ENCODE data around the gene ZNF335. TPM values are rescaled to one million over a fixed set of nuclear protein-coding genes. Genes with fewer than 3 reads are reported as not detected.
"Not testable (repeated sequence)": the region's sequence is repeated elsewhere in the genome, so short reads cannot be mapped to it uniquely, and the experiment has no call there.

ZNF335 gene
- total RNA-seq, 1 donor from 2014 or later = 31.6 TPM

DNA sequence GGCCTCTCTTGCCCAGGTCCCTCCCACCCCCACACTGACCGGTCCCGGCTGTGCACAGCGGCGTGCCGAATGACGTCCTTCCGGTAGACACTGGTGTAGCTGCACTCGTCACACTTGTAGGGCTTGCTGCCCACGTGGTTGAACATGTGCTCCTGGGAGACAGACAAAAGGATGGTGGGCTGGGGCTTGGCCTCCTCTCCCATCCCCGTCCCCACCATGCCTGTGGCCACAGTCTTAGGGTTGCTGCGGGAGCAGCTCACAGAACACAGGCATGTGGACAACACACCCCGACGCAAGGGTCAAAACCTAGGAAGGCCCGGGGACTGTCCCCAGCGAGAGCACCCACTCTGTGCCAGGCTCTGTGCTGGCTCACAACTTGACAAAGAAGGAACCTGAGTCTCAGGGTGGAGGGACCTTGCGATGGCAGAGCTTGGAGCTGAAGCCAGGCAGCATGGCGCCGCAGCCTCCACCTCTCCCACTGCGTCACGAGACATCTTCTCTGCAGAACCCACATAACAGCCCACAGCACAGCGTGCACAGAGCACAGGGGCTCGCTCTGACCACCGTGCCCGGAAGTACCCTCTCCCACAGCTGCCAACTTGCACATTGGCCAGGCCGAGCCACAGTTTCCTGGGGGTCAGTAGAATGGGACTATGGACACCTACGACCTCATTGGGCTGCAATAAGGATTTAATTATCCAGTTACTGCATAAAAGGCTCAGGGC lies 9.8 kb downstream of the ZNF335 start:
- peak in 1 of 2 experiments; percentile 11 for DNase-seq (ENCODE audit: low spot score in 2 of 2, unreplicated experiment in 2 of 2)
- Mint-ChIP-seq H3K36me3 (peaks cover 32% of the 10 kb centered on the region), H3K4me3 (no peak overlapping the region), H3K4me1 (no peaks in the 10 kb centered on the region), H3K27me3 (ENCODE audit: low read depth) (no peaks in the 10 kb centered on the region), H3K27ac (no peak overlapping the region), H3K9me3 (peaks cover 4% of the 10 kb centered on the region)
- TF ChIP-seq, protein P1, sequence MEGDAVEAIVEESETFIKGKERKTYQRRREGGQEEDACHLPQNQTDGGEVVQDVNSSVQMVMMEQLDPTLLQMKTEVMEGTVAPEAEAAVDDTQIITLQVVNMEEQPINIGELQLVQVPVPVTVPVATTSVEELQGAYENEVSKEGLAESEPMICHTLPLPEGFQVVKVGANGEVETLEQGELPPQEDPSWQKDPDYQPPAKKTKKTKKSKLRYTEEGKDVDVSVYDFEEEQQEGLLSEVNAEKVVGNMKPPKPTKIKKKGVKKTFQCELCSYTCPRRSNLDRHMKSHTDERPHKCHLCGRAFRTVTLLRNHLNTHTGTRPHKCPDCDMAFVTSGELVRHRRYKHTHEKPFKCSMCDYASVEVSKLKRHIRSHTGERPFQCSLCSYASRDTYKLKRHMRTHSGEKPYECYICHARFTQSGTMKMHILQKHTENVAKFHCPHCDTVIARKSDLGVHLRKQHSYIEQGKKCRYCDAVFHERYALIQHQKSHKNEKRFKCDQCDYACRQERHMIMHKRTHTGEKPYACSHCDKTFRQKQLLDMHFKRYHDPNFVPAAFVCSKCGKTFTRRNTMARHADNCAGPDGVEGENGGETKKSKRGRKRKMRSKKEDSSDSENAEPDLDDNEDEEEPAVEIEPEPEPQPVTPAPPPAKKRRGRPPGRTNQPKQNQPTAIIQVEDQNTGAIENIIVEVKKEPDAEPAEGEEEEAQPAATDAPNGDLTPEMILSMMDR (IDR thresholded peaks at IDR 0.05; ENCODE audit: unreplicated experiment) = no peak

DNA sequence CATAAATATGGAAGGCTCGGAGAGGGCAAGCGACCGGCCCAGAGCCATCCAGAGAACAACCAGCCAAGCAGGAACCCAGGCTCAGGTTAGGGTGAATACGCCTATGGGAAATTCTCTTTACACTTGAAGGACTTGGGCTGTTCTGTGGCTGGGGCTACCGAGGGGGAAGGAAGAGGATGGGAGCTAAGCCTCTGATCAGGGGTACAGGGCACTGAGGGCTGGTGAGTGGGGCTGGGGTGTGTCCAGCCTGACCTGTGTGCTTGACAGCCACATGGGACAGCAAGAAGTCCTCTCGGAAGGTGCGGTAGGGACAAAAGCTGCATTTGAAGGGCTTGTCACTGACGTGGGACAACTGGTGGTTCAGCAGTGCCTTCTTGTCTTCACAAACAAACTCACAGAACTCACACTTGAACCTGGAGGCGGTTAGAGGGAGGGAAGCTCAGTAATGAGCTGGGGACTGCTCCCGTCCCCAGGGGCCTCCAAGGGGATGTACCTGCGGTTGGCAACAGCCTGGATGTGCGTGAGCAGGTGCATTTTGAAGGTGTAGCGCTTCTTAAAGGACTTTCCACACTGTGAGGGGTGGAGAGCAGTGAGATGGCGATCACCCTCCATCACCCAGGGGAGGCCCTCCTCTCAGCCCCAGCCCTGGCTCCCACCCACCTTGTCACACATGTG lies 11.9 kb downstream of the ZNF335 start:
- Mint-ChIP-seq H3K4me3 (no peak overlapping the region), H3K27me3 (ENCODE audit: low read depth) (no peaks in the 10 kb centered on the region), H3K36me3 (peaks cover 35% of the 10 kb centered on the region), H3K9me3 (peaks cover 4% of the 10 kb centered on the region), H3K27ac (no peak overlapping the region), H3K4me1 (no peaks in the 10 kb centered on the region)
- TF ChIP-seq, protein P1 (IDR thresholded peaks at IDR 0.05; ENCODE audit: unreplicated experiment) = no peak
- DNase-seq (ENCODE audit: low spot score in 2 of 2, unreplicated experiment in 2 of 2) = no peak

DNA sequence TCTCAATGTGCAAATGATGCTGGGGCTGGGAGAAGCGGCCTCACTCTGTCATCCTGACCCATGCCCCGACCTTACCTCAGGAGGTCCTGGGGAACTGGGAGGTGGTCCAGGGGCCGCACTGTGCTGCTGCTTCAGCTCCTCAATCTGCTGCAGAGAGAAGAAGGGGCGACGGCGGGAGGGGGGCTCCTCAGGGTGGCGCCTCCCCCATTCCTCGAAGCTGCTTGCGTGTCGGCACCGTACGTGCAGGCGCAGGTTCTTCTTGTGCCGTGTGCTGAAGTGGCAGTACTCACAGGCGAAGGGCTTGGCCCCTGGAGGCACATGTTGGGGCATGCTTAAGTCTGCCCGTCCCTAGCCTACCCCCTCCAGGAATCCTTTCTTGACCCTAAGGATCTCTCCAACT lies 12.9 kb downstream of the ZNF335 start:
- DNase-seq (ENCODE audit: low spot score in 2 of 2, unreplicated experiment in 2 of 2) = no peak
- TF ChIP-seq, protein P1 (IDR thresholded peaks at IDR 0.05; ENCODE audit: unreplicated experiment) = no peak

DNA sequence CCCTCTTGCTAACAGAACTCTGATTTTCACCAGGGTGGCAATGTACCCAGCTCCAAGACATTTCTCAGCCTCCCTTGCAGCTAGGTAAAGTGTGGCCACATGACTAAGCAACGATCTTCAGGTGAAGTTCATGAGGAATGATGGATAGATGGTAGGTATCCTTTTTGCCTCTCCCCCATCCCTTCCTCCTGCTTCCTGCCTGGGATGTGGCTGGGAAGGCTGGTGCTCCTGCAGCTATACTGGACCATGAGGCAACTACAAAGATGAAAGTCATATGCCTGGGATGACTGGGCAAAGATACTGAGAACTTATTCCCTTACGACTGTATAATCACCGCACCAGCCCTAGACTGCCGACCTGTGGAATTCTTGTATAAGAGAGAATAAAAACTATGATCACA lies 13.4 kb downstream of the ZNF335 start:
- Mint-ChIP-seq H3K4me1 (no peaks in the 10 kb centered on the region), H3K4me3 (no peak overlapping the region), H3K27me3 (ENCODE audit: low read depth) (no peaks in the 10 kb centered on the region), H3K9me3 (peaks cover 4% of the 10 kb centered on the region), H3K27ac (no peak overlapping the region), H3K36me3 (peaks cover 33% of the 10 kb centered on the region)
- no peak for DNase-seq (ENCODE audit: low spot score in 2 of 2, unreplicated experiment in 2 of 2)
- TF ChIP-seq, protein P1 (IDR thresholded peaks at IDR 0.05; ENCODE audit: unreplicated experiment) = no peak

More for the DNA sequence above, 12.9 kb downstream of the ZNF335 start:
- Mint-ChIP-seq H3K9me3 (peaks cover 4% of the 10 kb centered on the region), H3K27ac (no peak overlapping the region), H3K36me3 (peaks cover 33% of the 10 kb centered on the region), H3K4me3 (no peak overlapping the region), H3K4me1 (no peaks in the 10 kb centered on the region), H3K27me3 (ENCODE audit: low read depth) (no peaks in the 10 kb centered on the region)

DNA sequence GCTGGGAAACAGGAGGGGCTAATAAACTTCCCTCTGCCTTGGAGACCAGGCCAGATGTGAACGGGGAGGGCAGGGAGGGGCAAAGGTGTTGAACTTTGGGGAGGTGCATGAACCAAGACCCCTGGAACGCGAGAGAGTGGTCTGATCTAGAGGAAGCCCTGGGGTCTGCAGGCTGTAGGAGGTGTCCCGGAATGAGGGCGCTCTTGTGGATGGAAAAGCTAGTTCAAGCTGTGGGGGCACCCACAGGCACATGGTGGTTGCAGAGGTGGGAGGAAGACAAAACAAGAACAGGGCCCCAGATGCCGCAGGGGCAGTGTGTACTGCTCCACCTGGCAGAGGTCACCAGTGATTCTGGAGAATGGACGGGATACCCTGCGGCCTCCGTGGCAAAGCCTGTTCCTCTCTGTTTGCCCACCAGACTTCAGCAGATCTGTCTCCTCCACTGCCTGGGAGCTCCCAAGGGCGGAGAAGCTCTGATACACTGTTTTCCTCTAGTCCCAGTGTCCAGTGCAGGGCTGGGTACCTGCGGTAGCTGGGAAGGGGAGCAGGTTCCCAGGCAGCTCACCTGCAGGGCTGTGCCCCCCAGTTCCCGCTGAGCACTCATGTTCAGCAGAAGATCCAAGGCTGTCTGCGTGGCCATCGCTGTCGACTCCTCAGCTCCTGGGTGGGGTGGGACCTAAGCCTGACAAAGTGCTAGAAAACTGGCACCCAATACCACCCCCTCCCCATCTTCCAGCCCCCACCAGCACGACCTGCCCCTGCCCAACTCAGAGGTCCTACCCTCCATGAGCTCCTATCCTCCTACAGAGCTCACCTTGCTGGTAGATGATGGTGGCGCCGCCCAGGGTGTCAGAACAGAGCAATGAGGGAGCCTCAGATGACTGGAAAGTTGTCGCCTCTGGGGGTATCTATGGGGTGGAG lies 14.7 kb downstream of the ZNF335 start:
- peak in 1 of 2 experiments; percentile 8 for DNase-seq (ENCODE audit: low spot score in 2 of 2, unreplicated experiment in 2 of 2)
- TF ChIP-seq, protein P1 (IDR thresholded peaks at IDR 0.05; ENCODE audit: unreplicated experiment) = no peak
- no peaks in the 10 kb centered on the region for H3K4me1 Mint-ChIP-seq
- H3K9me3 Mint-ChIP-seq = peaks cover 4% of the 10 kb centered on the region
- H3K27ac Mint-ChIP-seq = no peak overlapping the region
- H3K4me3 Mint-ChIP-seq = no peak overlapping the region
- peaks cover 31% of the 10 kb centered on the region for H3K36me3 Mint-ChIP-seq
- H3K27me3 Mint-ChIP-seq (ENCODE audit: low read depth) = no peaks in the 10 kb centered on the region

DNA sequence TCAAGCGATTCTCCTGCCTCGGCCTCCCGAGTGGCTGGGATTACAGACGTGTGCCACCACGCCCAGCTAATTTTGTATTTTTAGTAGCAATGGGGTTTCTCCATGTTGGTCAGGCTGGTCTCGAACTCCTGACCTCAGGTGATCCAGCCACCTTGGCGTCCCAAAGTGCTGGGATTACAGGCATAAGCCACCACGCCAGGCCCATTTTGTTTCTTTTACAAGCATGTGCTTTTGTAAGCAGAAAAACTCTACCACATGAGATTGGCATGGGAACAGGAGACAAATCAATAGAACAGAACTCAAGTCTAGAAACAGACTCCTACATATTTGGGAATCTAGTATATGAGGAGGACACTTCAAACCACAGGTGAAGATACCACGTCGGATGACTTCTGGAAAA lies 15.7 kb downstream of the ZNF335 start:
- H3K9me3 Mint-ChIP-seq; H3K27ac Mint-ChIP-seq; H3K4me3 Mint-ChIP-seq; H3K27me3 Mint-ChIP-seq (ENCODE audit: low read depth); DNase-seq (ENCODE audit: low spot score in 2 of 2, unreplicated experiment in 2 of 2); H3K4me1 Mint-ChIP-seq: not testable (repeated sequence)
- H3K36me3 Mint-ChIP-seq = peaks cover 28% of the 10 kb centered on the region

All from mesothelial cell of epicardium (in vitro differentiated cells).